Endothelial cell of umbilical vein (primary cell): ENCODE results near the gene FANCG. TPM values are rescaled to one million over a fixed set of nuclear protein-coding genes. Genes with fewer than 3 reads are reported as not detected.
A peak's percentile ranks its signal among the peaks of the same experiment; 100 is the strongest.

ENCODE experiments used
- BruUV-seq: library from RNA; stranded (reverse); fragments of 400-500 nt; replicated peaks from 2 replicates; lab custom pipeline; 2021; lab: Mats Ljungman, UMichigan
- CTCF ChIA-PET: fragments of 300-600, 350-600 bp; sonication (Branson Sonifier 250); formaldehyde crosslinking; loops from one replicate; lab custom pipeline; 2021; ENCODE audit warnings: antibody characterized with exemption, inconsistent platforms; lab: Charles Lee
- POLR2A ChIA-PET: fragments of 300-600, 350-600 bp; sonication (Branson Sonifier 250); formaldehyde crosslinking; loops from one replicate; lab custom pipeline; 2021; ENCODE audit warnings: antibody characterized with exemption, inconsistent platforms; lab: Charles Lee
- DNase-seq: peaks from one replicate; pipeline ENCODE4 v3.0.0-alpha.2; 2011; ENCODE audit warnings: low read depth, low spot score
- FAIRE-seq: peaks from 2 replicates; lab custom pipeline; 2011; peaks lifted over from hg19 to GRCh38; lab: Jason Lieb, UNC
- H2AFZ ChIP-seq: 2 replicates; pipeline ENCODE4 v1.6.0; 2012; ENCODE audit warnings: low read depth, low read length, control low read depth, inconsistent platforms
- H3K27ac ChIP-seq: 2 replicates; pipeline ENCODE4 v1.5.1; 2011; ENCODE audit warnings: low read depth, mild to moderate bottlenecking, control low read depth, low read length, moderate library complexity; ENCODE audit not compliant: insufficient read depth
- H3K27me3 ChIP-seq, 2 experiments: 2 replicates each; pipeline versions ENCODE4 v1.6.0 to v1.6.1; 2011; ENCODE audit warnings: low read length in 2 of 2, mixed read lengths in 1 of 2; ENCODE audit not compliant: control insufficient read depth in 2 of 2, insufficient read depth in 2 of 2
- H3K36me3 ChIP-seq, 2 experiments: 2 replicates in 1 of 2; 3 replicates in 1 of 2; pipeline ENCODE4 v1.5.1; 2011; ENCODE audit warnings: low read length in 2 of 2, mild to moderate bottlenecking in 1 of 2, moderate library complexity in 1 of 2; ENCODE audit not compliant: control insufficient read depth in 2 of 2, insufficient read depth in 2 of 2; ENCODE audit errors: extremely low read depth in 1 of 2
- H3K4me1 ChIP-seq: 3 replicates; pipeline ENCODE4 v1.5.1; 2011; ENCODE audit warnings: mild to moderate bottlenecking, low read length; ENCODE audit not compliant: control insufficient read depth, insufficient read depth; ENCODE audit errors: extremely low read depth
- H3K4me2 ChIP-seq: 2 replicates; pipeline ENCODE4 v1.6.1; 2011; ENCODE audit warnings: low read length, control low read depth, mixed read lengths; ENCODE audit not compliant: insufficient read depth
- H3K4me3 ChIP-seq, 3 experiments: fragments of 200-600 bp in 1 of 3; sonication (generic), shearing (Covaris generic) in 1 of 3; replicated peaks in 1 of 3; 2 replicates each; pipeline ENCODE4 v1.5.1; 2011 to 2016; ENCODE audit warnings: control low read depth in 3 of 3, low read length in 3 of 3, mild to moderate bottlenecking in 2 of 3, inconsistent platforms in 1 of 3, low read depth in 1 of 3, moderate library complexity in 1 of 3; ENCODE audit not compliant: insufficient read depth in 1 of 3
- H3K79me2 ChIP-seq: 2 replicates; pipeline ENCODE4 v1.6.0; 2012; ENCODE audit warnings: low read length, inconsistent platforms; ENCODE audit not compliant: control insufficient read depth, insufficient read depth
- H3K9ac ChIP-seq: replicated peaks from 2 replicates; pipeline ENCODE3; 2011; ENCODE audit warnings: low read length, control low read depth; ENCODE audit not compliant: insufficient read depth; ENCODE audit errors: extremely low read depth
- H3K9me1 ChIP-seq: replicated peaks from 3 replicates; pipeline ENCODE4 v1.6.0; 2011; ENCODE audit warnings: mild to moderate bottlenecking, low read length; ENCODE audit not compliant: control insufficient read depth, insufficient read depth; ENCODE audit errors: extremely low read depth
- H3K9me3 ChIP-seq: replicated peaks from 2 replicates; pipeline ENCODE4 v1.5.1; 2012; ENCODE audit warnings: low read length, inconsistent platforms; ENCODE audit not compliant: control insufficient read depth, insufficient read depth
- H4K20me1 ChIP-seq: replicated peaks from 2 replicates; pipeline ENCODE3; 2011; ENCODE audit warnings: mild to moderate bottlenecking, low read length; ENCODE audit not compliant: control insufficient read depth, insufficient read depth; ENCODE audit errors: extremely low read depth
- EZH2 ChIP-seq: IDR thresholded peaks from 2 replicates; pipeline ENCODE4 v1.6.1; 2012; ENCODE audit warnings: borderline replicate concordance, low read depth, mild to moderate bottlenecking, moderate library complexity, low read length, inconsistent platforms; ENCODE audit not compliant: severe bottlenecking
- FOS ChIP-seq: IDR thresholded peaks from 2 replicates; pipeline ENCODE4 v1.6.1; 2011; ENCODE audit warnings: mild to moderate bottlenecking, low read length, moderate library complexity, borderline replicate concordance; ENCODE audit not compliant: insufficient read depth
- GATA2 ChIP-seq: IDR thresholded peaks from 2 replicates; pipeline ENCODE4 v1.7.0; 2011; ENCODE audit warnings: low read depth, mild to moderate bottlenecking, moderate library complexity, mixed read lengths, low read length; ENCODE audit not compliant: insufficient read length, insufficient read depth
- JUN ChIP-seq: IDR thresholded peaks from 2 replicates; pipeline ENCODE4 v1.6.1; 2011; ENCODE audit warnings: borderline replicate concordance, low read depth; ENCODE audit not compliant: insufficient read length, insufficient read depth
- MYC ChIP-seq: IDR thresholded peaks from one replicate; pipeline ENCODE4 v1.6.1; 2011; ENCODE audit warnings: mild to moderate bottlenecking, low read depth, low read length
- POLR2A ChIP-seq: IDR thresholded peaks from 2 replicates; pipeline ENCODE4 v1.6.1; 2012; ENCODE audit warnings: low read depth, mild to moderate bottlenecking, control low read depth, low read length
- POLR2AphosphoS5 ChIP-seq: IDR thresholded peaks from 2 replicates; pipeline ENCODE4 v1.6.1; 2012; ENCODE audit warnings: low read depth, mild to moderate bottlenecking, control low read depth, low read length, moderate library complexity; ENCODE audit not compliant: insufficient read depth
- dilution Hi-C: fragments of 300-500 bp; cut with MboI; formaldehyde crosslinking; loops from one replicate; pipeline ENCODE4 v1.15.0; 2019; ENCODE audit warnings: low sequenced_read_pairs; ENCODE audit not compliant: extremely low pct_ligation_motif_present
- intact Hi-C: fragments of 100-400 bp; cut with micrococcal nuclease; formaldehyde crosslinking; loops from one replicate; pipeline ENCODE4 v1.10.0; 2022
- polyA plus RNA-seq, 4 experiments: library from polyadenylated mRNA; depleted of rRNA in 3 of 4; stranded (reverse) in 3 of 4; unstranded in 1 of 4; fragments of >200 nt; gene quantifications; 2 replicates each; pipeline versions ENCODE4 v1.2.1 to v1.2.3, GENCODE V29; 2011 to 2012; ENCODE audit warnings: missing spikeins in 1 of 4
- total RNA-seq: library from RNA; stranded (reverse); gene quantifications from 2 replicates; pipeline ENCODE4 v1.2.3, GENCODE V29; 2021
- TF ChIP-seq, protein P1 (sequence below): IDR thresholded peaks from 2 replicates; pipeline ENCODE4 v1.6.1; 2011; ENCODE audit not compliant: insufficient read depth, insufficient read length
- TF ChIP-seq, protein P2 (sequence below), 2 donors: IDR thresholded peaks; 1 replicate in 1 of 2; 2 replicates in 1 of 2; pipeline ENCODE4 v1.5.1; 2011; ENCODE audit warnings: low read length in 2 of 2, mild to moderate bottlenecking in 2 of 2, moderate library complexity in 2 of 2, control low read depth in 1 of 2, inconsistent platforms in 1 of 2, low read depth in 1 of 2; ENCODE audit not compliant: insufficient read depth in 1 of 2; ENCODE audit errors: extremely low read depth in 1 of 2

Gene FANCG
- total and polyA plus RNA-seq, 2 donors (not counting 3 experiments of a cell fraction or from before 2014, with no cell fraction given), result 31.6 to 58.0 TPM

DNA sequence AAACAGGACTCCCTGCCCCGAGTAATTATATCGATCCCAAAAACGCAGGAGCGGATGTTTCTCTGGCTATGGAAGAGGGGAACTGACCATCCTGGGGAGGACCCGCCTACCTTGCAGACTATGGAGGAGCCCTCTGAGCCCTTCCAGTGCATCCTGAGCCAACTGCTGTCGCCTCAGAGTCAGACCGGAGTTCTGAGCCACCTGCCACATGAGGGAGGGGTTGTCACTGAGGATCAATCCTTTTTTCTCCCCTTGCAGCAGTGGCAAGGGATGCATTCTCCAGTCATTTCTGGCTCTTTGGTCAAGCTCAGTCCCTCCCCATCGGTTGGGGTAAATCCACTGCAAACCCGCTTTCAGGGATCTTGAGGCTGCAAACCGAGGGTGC is 709 bp downstream of the FANCG start:
- ChIA-PET CTCF (interaction anchor here (0.9 to 3.1 kb wide), 5 partner anchors 7 to 179 kb away, joined by 3 to 22 read pairs (median 7); partner anchors contain the start of genes PIGO and VCP), POLR2A (interaction anchor here (1.3 to 1.5 kb wide), 2 partner anchors 35 to 37 kb away, joined by 4 to 5 read pairs; partner anchors contain the start of gene ATOSB)
- intact Hi-C loops (no loop called here), dilution Hi-C loops (no loop called here)
- BruUV-seq, result TSS peak; percentile 47
- Histone ChIP-seq H3K4me2 (peak overlapping the region; percentile 57), H3K27ac (peak overlapping the region; percentile 57), H3K4me3 (peak overlapping the region; percentile 64 to 79 (median 66)), H3K27me3 (no peaks in the 10 kb centered on the region), H2AFZ (peak overlapping the region; percentile 59), H3K79me2 (peaks cover 23% of the 10 kb centered on the region), H3K9me3 (no peaks in the 10 kb centered on the region), H3K9me1 (no peaks in the 10 kb centered on the region), H3K9ac (peak overlapping the region; percentile 74), H3K4me1 (peaks cover 16% of the 10 kb centered on the region), H4K20me1 (no peaks in the 10 kb centered on the region), H3K36me3 (peaks cover 0 to 9% of the 10 kb centered on the region in 2 experiments)
- TF ChIP-seq GATA2 (no peak), EZH2 (no peak), FOS (no peak), POLR2AphosphoS5 (no peak), JUN (no peak), MYC (no peak), POLR2A (no peak)
- TF ChIP-seq, protein P1, sequence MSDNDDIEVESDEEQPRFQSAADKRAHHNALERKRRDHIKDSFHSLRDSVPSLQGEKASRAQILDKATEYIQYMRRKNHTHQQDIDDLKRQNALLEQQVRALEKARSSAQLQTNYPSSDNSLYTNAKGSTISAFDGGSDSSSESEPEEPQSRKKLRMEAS, result no peak
- TF ChIP-seq, protein P2, sequence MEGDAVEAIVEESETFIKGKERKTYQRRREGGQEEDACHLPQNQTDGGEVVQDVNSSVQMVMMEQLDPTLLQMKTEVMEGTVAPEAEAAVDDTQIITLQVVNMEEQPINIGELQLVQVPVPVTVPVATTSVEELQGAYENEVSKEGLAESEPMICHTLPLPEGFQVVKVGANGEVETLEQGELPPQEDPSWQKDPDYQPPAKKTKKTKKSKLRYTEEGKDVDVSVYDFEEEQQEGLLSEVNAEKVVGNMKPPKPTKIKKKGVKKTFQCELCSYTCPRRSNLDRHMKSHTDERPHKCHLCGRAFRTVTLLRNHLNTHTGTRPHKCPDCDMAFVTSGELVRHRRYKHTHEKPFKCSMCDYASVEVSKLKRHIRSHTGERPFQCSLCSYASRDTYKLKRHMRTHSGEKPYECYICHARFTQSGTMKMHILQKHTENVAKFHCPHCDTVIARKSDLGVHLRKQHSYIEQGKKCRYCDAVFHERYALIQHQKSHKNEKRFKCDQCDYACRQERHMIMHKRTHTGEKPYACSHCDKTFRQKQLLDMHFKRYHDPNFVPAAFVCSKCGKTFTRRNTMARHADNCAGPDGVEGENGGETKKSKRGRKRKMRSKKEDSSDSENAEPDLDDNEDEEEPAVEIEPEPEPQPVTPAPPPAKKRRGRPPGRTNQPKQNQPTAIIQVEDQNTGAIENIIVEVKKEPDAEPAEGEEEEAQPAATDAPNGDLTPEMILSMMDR (IDR thresholded peaks at IDR 0.05; ENCODE audit: extremely low read depth in 1 of 2, insufficient read depth in 1 of 2, low read depth in 1 of 2, low read length in 2 of 2), result no peak
- no peak for DNase-seq
- peak; percentile 8 for FAIRE-seq
